Measurements from ENCODE around the gene PPT2. TPM values are rescaled to one million over a fixed set of nuclear protein-coding genes. Genes with fewer than 3 reads are reported as not detected.

Gene PPT2
- total and polyA plus RNA-seq, 2 donors (not counting 1 experiment from before 2014, with no cell fraction given), result 13.7 to 37.3 TPM

DNA sequence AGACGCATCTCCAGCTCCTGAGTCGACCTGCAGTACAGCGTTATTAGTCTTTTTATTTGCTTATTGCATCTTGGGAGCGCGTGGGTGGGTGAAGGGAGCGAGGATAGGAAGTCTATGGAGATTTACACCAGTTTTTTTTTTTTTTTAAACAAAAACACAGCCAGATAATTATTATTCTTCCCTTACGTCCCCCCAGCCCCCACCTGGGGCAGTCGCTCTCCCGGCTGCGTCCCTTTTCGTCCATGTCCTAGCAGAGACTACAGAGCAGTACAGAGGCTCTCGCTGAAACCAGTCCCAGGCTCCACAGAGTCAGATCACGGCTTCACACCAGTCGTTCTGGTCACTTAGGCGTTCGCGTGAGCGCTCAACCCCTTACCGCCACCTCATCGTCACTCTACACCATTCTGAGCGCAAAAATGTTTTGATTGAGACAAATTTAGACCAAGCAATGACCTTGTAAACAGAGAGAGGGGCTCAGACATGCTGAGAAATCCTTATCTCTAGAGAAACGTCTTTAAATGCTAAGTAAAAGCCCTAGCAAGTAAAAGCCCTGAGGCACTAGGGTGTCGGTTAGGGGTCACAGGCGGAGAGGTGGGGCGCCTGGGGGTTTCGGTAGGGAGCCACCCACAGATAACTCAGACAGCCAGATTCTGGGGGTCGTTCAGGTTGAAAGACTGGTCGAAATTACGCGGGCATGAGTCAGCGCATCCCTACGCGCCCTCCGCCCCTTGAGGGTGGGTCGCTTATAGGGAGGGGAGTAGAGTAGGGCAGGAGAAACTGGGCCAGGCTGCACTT, 975 bp upstream of the PPT2 start:
- peaks cover 15% of the 10 kb centered on the region for H3K79me2 ChIP-seq (ENCODE audit: control insufficient read depth, insufficient read depth, low read length)
- peaks cover 5% of the 10 kb centered on the region for H3K36me3 ChIP-seq (ENCODE audit: control insufficient read depth, insufficient read depth, low read length)
- no peaks in the 10 kb centered on the region for H4K20me1 ChIP-seq (ENCODE audit: control insufficient read depth, extremely low read depth, insufficient read depth, low read length)
- no peaks in the 10 kb centered on the region for H3K9me3 ChIP-seq (ENCODE audit: control insufficient read depth, insufficient read depth, low read depth, low read length)
- H2AFZ ChIP-seq (ENCODE audit: low read length), result peak overlapping the region; percentile 80
- DNase-seq (ENCODE audit: low read depth in 2 of 2), result peak; percentile 45 to 52
- H3K27me3 ChIP-seq (ENCODE audit: control insufficient read depth, insufficient read depth, low read length), result no peaks in the 10 kb centered on the region
- peaks cover 18% of the 10 kb centered on the region for H3K4me1 ChIP-seq (ENCODE audit: control insufficient read depth, extremely low read depth, insufficient read depth, low read length)
- H3K9ac ChIP-seq (ENCODE audit: insufficient read depth, low read length), result peak overlapping the region; percentile 86
- peak overlapping the region; percentile 53 to 96 (median 93) for H3K4me3 ChIP-seq (replicated peaks in 1 of 4; ENCODE audit: control extremely low read depth in 1 of 4, insufficient read depth in 1 of 4, low read depth in 3 of 4, low read length in 4 of 4)
- TF ChIP-seq CTCF (conservative IDR thresholded peaks at IDR 0.05 in 1 of 2, IDR thresholded peaks at IDR 0.05 in 1 of 2; ENCODE audit: low read depth in 1 of 2, low read length in 2 of 2) (no peak), EZH2 (IDR thresholded peaks at IDR 0.05; ENCODE audit: low read length, missing control alignments) (no peak)
- H3K4me2 ChIP-seq (ENCODE audit: extremely low read depth, insufficient read depth, low read length), result peak overlapping the region; percentile 99
- peak overlapping the region; percentile 95 for H3K27ac ChIP-seq (ENCODE audit: insufficient read depth, low read length)

DNA sequence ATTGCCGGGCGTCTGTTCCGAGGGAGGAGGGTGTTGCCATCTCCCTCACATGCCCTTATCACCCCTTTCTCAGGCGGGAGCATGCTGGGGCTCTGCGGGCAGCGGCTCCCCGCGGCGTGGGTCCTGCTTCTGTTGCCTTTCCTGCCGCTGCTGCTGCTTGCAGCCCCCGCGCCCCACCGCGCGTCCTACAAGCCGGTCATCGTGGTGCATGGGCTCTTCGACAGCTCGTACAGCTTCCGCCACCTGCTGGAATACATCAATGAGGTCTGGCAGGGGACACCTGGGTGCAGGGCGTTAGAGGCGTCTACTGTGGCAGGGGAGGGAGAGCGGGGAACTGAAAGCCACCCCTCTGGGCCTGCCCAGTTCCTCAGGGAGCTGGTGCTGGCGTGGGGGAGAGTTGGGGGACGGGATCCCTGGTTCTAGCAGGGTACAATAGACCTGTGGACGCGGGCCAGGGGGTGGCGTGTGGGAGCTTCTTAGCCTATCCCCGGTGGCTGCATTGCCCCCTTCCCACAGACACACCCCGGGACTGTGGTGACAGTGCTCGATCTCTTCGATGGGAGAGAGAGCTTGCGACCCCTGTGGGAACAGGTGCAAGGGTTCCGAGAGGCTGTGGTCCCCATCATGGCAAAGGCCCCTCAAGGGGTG, 697 bp downstream of the PPT2 start:
- Histone ChIP-seq H3K27ac (ENCODE audit: insufficient read depth, low read length) (peak overlapping the region; percentile 95), H2AFZ (ENCODE audit: low read length) (peak overlapping the region; percentile 94), H3K9ac (ENCODE audit: insufficient read depth, low read length) (peak overlapping the region; percentile 86), H3K4me3 (replicated peaks in 1 of 4; ENCODE audit: control extremely low read depth in 1 of 4, insufficient read depth in 1 of 4, low read depth in 3 of 4, low read length in 4 of 4) (peak overlapping the region; percentile 91 to 96 (median 94)), H3K27me3 (ENCODE audit: control insufficient read depth, insufficient read depth, low read length) (no peaks in the 10 kb centered on the region), H3K79me2 (ENCODE audit: control insufficient read depth, insufficient read depth, low read length) (peaks cover 15% of the 10 kb centered on the region), H4K20me1 (ENCODE audit: control insufficient read depth, extremely low read depth, insufficient read depth, low read length) (no peaks in the 10 kb centered on the region), H3K36me3 (ENCODE audit: control insufficient read depth, insufficient read depth, low read length) (peaks cover 5% of the 10 kb centered on the region), H3K9me3 (ENCODE audit: control insufficient read depth, insufficient read depth, low read depth, low read length) (no peaks in the 10 kb centered on the region), H3K4me1 (ENCODE audit: control insufficient read depth, extremely low read depth, insufficient read depth, low read length) (peaks cover 18% of the 10 kb centered on the region), H3K4me2 (ENCODE audit: extremely low read depth, insufficient read depth, low read length) (peak overlapping the region; percentile 99)
- TF ChIP-seq CTCF (conservative IDR thresholded peaks at IDR 0.05 in 1 of 2, IDR thresholded peaks at IDR 0.05 in 1 of 2; ENCODE audit: low read depth in 1 of 2, low read length in 2 of 2), result peak; percentile 42 to 48
- no peak for TF ChIP-seq EZH2 (IDR thresholded peaks at IDR 0.05; ENCODE audit: low read length, missing control alignments)
- DNase-seq (ENCODE audit: low read depth in 2 of 2), result peak; percentile 60 to 74

- no peak for TF ChIP-seq CTCF (conservative IDR thresholded peaks at IDR 0.05 in 1 of 2, IDR thresholded peaks at IDR 0.05 in 1 of 2; ENCODE audit: low read depth in 1 of 2, low read length in 2 of 2)
- no peak for TF ChIP-seq EZH2 (IDR thresholded peaks at IDR 0.05; ENCODE audit: low read length, missing control alignments)
Observed at GRCh38 chr6:32156891-32157290, 3.0 kb downstream of the PPT2 start.

More at GRCh38 chr6:32156891-32157290, 3.0 kb downstream of the PPT2 start:
- no peak overlapping the region for H3K4me2 ChIP-seq (ENCODE audit: extremely low read depth, insufficient read depth, low read length)
- H2AFZ ChIP-seq (ENCODE audit: low read length), result no peak overlapping the region
- H3K4me3 ChIP-seq (replicated peaks in 1 of 4; ENCODE audit: control extremely low read depth in 1 of 4, insufficient read depth in 1 of 4, low read depth in 3 of 4, low read length in 4 of 4), result no peak overlapping the region
- no peaks in the 10 kb centered on the region for H4K20me1 ChIP-seq (ENCODE audit: control insufficient read depth, extremely low read depth, insufficient read depth, low read length)
- peaks cover 15% of the 10 kb centered on the region for H3K79me2 ChIP-seq (ENCODE audit: control insufficient read depth, insufficient read depth, low read length)
- H3K27me3 ChIP-seq (ENCODE audit: control insufficient read depth, insufficient read depth, low read length), result no peaks in the 10 kb centered on the region
- no peak overlapping the region for H3K9ac ChIP-seq (ENCODE audit: insufficient read depth, low read length)
- H3K36me3 ChIP-seq (ENCODE audit: control insufficient read depth, insufficient read depth, low read length), result peaks cover 5% of the 10 kb centered on the region
- no peaks in the 10 kb centered on the region for H3K9me3 ChIP-seq (ENCODE audit: control insufficient read depth, insufficient read depth, low read depth, low read length)
- H3K4me1 ChIP-seq (ENCODE audit: control insufficient read depth, extremely low read depth, insufficient read depth, low read length), result peaks cover 18% of the 10 kb centered on the region
- H3K27ac ChIP-seq (ENCODE audit: insufficient read depth, low read length), result no peak overlapping the region
- DNase-seq (ENCODE audit: low read depth in 2 of 2), result no peak

All from fibroblast of lung (primary cell).